Articular chondrocyte of knee joint (primary cell): ENCODE results near the gene C1QC. TPM values are rescaled to one million over a fixed set of nuclear protein-coding genes. Genes with fewer than 3 reads are reported as not detected.

Experiments
- small RNA-seq: library from RNA; depleted of rRNA; stranded (forward); fragments of <200 nt; gene quantifications from one replicate; pipeline ENCODE3, GENCODE V24; 2012
- total RNA-seq: library from RNA; depleted of rRNA; stranded (reverse); fragments of >200 nt; gene quantifications from 2 replicates; pipeline ENCODE4 v1.2.3, GENCODE V29; 2012

Gene C1QC
- not detected in 2 replicates for total RNA-seq

DNA sequence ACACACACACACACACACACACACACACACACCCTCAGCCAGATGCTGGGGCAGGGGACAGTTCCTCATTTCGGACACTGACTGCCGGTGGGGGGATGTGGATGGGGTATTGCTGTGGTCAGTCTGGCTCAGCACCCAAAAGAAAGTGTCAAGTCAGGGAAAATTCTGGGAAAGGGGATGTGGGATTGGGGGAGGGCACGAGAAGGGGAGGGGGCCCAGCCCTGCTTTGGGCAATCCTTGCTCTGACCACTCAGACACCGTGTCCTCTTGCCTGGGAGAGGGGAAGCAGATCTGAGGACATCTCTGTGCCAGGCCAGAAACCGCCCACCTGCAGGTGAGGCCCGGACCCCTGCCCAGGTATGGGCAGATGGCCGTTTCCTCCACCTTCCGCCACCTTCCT is at the start of gene C1QC:
C1QC (plus strand) TSS at position 253 of the 400 bp plus-strand sequence. CDS start 391 bp downstream, outside the sequence.

DNA sequence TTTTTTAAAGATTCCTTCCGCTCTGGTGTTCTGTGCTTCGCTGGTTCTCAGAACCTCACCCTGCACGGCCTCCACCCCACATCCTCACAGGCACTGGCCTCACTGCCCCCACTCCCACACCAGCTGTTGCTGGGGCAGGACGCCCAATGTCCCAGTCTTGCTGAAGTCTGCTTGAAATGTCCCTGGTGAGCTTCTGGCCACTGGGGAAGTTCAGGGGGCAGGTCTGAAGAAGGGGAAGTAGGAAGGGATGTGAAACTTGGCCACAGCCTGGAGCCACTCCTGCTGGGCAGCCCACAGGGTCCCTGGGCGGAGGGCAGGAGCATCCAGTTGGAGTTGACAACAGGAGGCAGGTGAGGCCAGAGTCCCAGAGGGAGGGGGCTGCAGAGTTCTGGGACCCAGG is 7.1 kb upstream of the C1QC start, which contains the start of gene C1QA:
C1QA (plus strand) TSS at position 276 of the 400 bp plus-strand sequence. CDS start 989 bp downstream, outside the sequence.

DNA sequence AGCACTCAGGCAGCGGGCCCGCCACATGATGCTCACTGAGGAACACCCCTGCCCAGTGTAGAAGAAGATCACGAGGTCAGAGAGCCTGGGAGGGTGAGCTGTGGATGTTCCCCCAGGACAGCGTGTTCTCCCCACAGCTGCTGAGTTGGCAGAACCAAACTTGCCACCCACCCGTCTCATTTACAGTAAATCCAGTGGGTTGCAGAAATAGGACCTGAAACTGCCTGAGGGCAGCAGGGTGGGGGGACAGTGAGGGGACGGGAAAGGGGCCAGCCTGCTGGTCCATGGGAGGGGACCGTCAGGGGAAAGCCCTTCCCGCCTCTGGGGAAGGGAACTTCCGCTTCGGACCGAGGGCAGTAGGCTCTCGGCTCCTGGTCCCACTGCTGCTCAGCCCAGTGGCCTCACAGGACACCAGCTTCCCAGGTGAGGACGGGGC is 9.5 kb downstream of the C1QC start, which contains the start of gene C1QB:
C1QB (plus strand) TSS at position 356 of the 436 bp plus-strand sequence. CDS start 6,227 bp downstream, outside the sequence.

Small RNA genes lying within 50 kb of the gene (small RNA-seq; reads per million reads assigned to genes)
- gene MIR6127: not detected

Other genes starting within 250 kb of the C1QC start
- gene ZBTB40, start 191.8 kb upstream of the C1QC start, total RNA-seq: 12.0 and 17.4 TPM in 2 replicates
- not detected in 2 replicates for gene EPHA8, start 80.1 kb upstream of the C1QC start, total RNA-seq
- gene C1QA, start 7.0 kb upstream of the C1QC start, total RNA-seq: not detected in 2 replicates
- gene C1QB, start 9.6 kb downstream of the C1QC start, total RNA-seq: not detected in 2 replicates
- 1.3 and 4.3 TPM in 2 replicates for gene EPHB2, start 67.2 kb downstream of the C1QC start, total RNA-seq